Smooth muscle cell (in vitro differentiated cells): ENCODE measurements around the gene SLCO3A1. TPM values are rescaled to one million over a fixed set of nuclear protein-coding genes. Genes with fewer than 3 reads are reported as not detected.

Experiments
- DNase-seq: peaks from one replicate; lab custom pipeline; 2025; ENCODE audit not compliant: unreplicated experiment; lab: John Stamatoyannopoulos, UW
- H2AFZ ChIP-seq: fragments of 200-600 bp; sonication (generic); 2 replicates; pipeline ENCODE4 v1.6.0; 2016; ENCODE audit warnings: antibody characterized with exemption, low read depth, mild to moderate bottlenecking
- H3F3A ChIP-seq: fragments of 200-600 bp; sonication (generic); 2 replicates; pipeline ENCODE4 v1.6.0; 2017; ENCODE audit warnings: antibody characterized with exemption, low read depth
- H3K27ac ChIP-seq: fragments of 200-600 bp; sonication (generic); 2 replicates; pipeline ENCODE4 v1.5.1; 2016; ENCODE audit warnings: low read depth, mild to moderate bottlenecking
- H3K27me3 ChIP-seq: fragments of 200-600 bp; sonication (generic); 2 replicates; pipeline ENCODE4 v1.6.1; 2016; ENCODE audit warnings: low read depth, mild to moderate bottlenecking
- H3K36me3 ChIP-seq: fragments of 200-600 bp; sonication (generic); 2 replicates; pipeline ENCODE4 v1.5.1; 2016; ENCODE audit warnings: low read depth
- H3K4me1 ChIP-seq: fragments of 200-600 bp; sonication (generic); 2 replicates; pipeline ENCODE4 v1.5.1; 2016; ENCODE audit warnings: low read depth
- H3K4me2 ChIP-seq: fragments of 200-600 bp; sonication (generic); 2 replicates; pipeline ENCODE4 v1.6.0; 2016; ENCODE audit warnings: mild to moderate bottlenecking
- H3K4me3 ChIP-seq: fragments of 200-600 bp; sonication (generic); 2 replicates; pipeline ENCODE4 v1.5.1; 2016; ENCODE audit warnings: mild to moderate bottlenecking
- H3K79me2 ChIP-seq: fragments of 200-600 bp; sonication (generic); 2 replicates; pipeline ENCODE4 v1.6.0; 2016; ENCODE audit warnings: low read depth, mild to moderate bottlenecking
- H3K9ac ChIP-seq: fragments of 200-600 bp; sonication (generic); 2 replicates; pipeline ENCODE4 v1.6.0; 2016; ENCODE audit warnings: low read depth
- H3K9me3 ChIP-seq: fragments of 200-600 bp; sonication (generic); replicated peaks from 2 replicates; pipeline ENCODE4 v1.5.1; 2016; ENCODE audit warnings: low read depth
- H4K20me1 ChIP-seq: fragments of 200-600 bp; sonication (generic); 2 replicates; pipeline ENCODE4 v1.6.0; 2016; ENCODE audit warnings: low read depth
- WGBS: methylation state at CpG from one replicate; pipeline ENCODE4 v1.1.7; 2016; ENCODE audit warnings: low lambda C conversion rate; 5-methylcytosine and 5-hydroxymethylcytosine counted together
- polyA plus RNA-seq: library from polyadenylated mRNA; unstranded; fragments of >200 nt; fragmentation: Nextera tagmentation; extraction: Ambion mirVana; gene quantifications from 2 replicates; pipeline ENCODE4 v1.2.1, GENCODE V29; 2016
- total RNA-seq: library from RNA; depleted of rRNA; stranded (reverse); fragments of >200 nt; gene quantifications from 2 replicates; pipeline ENCODE4 v1.2.3, GENCODE V29; 2014
- TF ChIP-seq, protein P1 (sequence below): fragments of 200-600 bp; sonication (generic); IDR thresholded peaks from 2 replicates; pipeline ENCODE4 v1.5.1; 2017; ENCODE audit warnings: borderline replicate concordance, mild to moderate bottlenecking, antibody characterized with exemption; ENCODE audit not compliant: insufficient read depth, poor library complexity, severe bottlenecking

Gene SLCO3A1
- total and polyA plus RNA-seq, 2 experiments from 2014 or later: 1.3 to 12.6 TPM

GRCh38 chr15:92158426-92158825 is 304.9 kb downstream of the SLCO3A1 start:
- Histone ChIP-seq H2AFZ (no peak overlapping the region), H4K20me1 (no peaks in the 10 kb centered on the region), H3K4me3 (no peak overlapping the region), H3K9me3 (no peaks in the 10 kb centered on the region), H3K36me3 (no peaks in the 10 kb centered on the region), H3K9ac (no peak overlapping the region), H3F3A (no peaks in the 10 kb centered on the region), H3K79me2 (no peaks in the 10 kb centered on the region), H3K27ac (peak overlapping the region; percentile 53), H3K4me2 (no peak overlapping the region), H3K4me1 (peaks cover 17% of the 10 kb centered on the region), H3K27me3 (no peaks in the 10 kb centered on the region)
- TF ChIP-seq, protein P1, sequence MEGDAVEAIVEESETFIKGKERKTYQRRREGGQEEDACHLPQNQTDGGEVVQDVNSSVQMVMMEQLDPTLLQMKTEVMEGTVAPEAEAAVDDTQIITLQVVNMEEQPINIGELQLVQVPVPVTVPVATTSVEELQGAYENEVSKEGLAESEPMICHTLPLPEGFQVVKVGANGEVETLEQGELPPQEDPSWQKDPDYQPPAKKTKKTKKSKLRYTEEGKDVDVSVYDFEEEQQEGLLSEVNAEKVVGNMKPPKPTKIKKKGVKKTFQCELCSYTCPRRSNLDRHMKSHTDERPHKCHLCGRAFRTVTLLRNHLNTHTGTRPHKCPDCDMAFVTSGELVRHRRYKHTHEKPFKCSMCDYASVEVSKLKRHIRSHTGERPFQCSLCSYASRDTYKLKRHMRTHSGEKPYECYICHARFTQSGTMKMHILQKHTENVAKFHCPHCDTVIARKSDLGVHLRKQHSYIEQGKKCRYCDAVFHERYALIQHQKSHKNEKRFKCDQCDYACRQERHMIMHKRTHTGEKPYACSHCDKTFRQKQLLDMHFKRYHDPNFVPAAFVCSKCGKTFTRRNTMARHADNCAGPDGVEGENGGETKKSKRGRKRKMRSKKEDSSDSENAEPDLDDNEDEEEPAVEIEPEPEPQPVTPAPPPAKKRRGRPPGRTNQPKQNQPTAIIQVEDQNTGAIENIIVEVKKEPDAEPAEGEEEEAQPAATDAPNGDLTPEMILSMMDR: no peak
- no peak for DNase-seq
- WGBS: 26% methylated on average over 6 of the region's 6 CpGs

DNA sequence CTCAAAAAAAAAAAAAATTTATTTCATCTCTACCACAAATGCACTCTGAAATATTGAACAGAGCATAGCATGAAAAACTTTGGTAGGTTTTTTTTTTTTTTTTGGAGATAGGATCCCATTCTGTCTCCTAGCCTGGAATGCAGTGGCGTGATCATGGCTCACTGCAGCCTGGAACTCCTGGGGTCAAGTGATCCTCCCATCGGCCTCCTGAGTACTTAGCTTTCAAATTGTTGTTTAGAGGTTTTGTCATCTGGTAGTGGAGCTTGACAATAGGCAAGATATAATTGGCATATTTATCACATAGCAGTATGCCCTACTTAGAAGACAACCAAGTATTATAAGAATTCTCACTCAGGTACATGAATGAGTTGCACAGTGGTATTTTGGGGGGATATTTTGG is 306.0 kb downstream of the SLCO3A1 start:
- Histone ChIP-seq H3K79me2 (no peaks in the 10 kb centered on the region), H3K9me3 (no peaks in the 10 kb centered on the region), H3K4me3 (no peak overlapping the region), H3K9ac (no peak overlapping the region), H3F3A (no peaks in the 10 kb centered on the region), H3K36me3 (no peaks in the 10 kb centered on the region), H3K27me3 (no peaks in the 10 kb centered on the region), H3K27ac (no peak overlapping the region), H2AFZ (no peak overlapping the region), H3K4me1 (peaks cover 27% of the 10 kb centered on the region), H4K20me1 (no peaks in the 10 kb centered on the region), H3K4me2 (no peak overlapping the region)
- DNase-seq: no peak
- TF ChIP-seq, protein P1: no peak
- WGBS: 91% methylated on average over 2 of the region's 2 CpGs

DNA sequence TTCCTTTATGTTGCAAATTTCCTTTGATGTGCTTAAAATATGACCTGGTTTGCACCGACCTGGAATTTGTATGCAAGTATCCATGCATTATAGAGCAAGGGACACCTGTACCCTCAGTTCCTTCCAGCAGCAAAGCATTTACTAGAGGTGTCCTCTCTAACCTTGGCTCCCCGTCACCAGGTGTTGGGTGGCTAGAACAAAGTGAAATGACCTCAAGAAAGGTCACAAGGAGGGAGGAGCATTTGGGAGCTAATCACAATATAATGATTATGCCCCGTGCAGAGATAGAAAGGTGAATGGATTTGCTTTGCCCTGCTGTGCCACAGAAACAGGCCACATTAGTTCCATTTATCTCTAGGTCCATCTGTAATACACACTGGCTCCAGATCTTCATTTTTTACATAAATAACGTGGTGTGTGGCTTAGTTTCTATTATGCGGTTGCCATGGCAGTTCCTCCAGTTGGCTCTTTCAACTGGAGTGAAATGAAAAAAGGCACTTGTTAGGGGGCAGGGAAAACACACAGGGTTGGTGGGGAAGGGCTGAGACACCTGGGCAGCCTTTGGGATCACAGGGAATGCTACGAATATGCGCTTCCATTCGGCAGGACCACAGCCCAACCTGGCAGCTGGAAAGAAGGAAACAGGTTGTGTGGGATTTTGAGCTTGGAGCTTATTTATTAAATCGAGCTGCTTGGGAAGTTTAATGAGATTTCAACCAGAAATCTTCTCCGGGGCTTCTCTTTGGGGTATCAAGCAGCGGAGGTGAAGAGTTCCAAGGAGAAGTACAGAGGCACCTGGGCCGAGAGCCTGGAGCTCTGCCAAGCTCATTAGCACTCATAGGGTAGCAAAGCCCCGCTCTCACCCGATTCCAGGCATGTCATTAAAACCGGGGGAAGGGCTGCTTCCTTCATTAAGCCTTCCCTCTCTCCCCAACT is 306.7 kb downstream of the SLCO3A1 start:
- WGBS: 62% methylated on average over 15 of the region's 15 CpGs
- Histone ChIP-seq H2AFZ (no peak overlapping the region), H3K9ac (no peak overlapping the region), H3K27ac (no peak overlapping the region), H3K27me3 (no peaks in the 10 kb centered on the region), H3K4me3 (no peak overlapping the region), H3K9me3 (no peaks in the 10 kb centered on the region), H3K79me2 (no peaks in the 10 kb centered on the region), H3K36me3 (no peaks in the 10 kb centered on the region), H3F3A (no peaks in the 10 kb centered on the region), H3K4me2 (no peak overlapping the region), H3K4me1 (peaks cover 33% of the 10 kb centered on the region), H4K20me1 (no peaks in the 10 kb centered on the region)
- DNase-seq: no peak
- TF ChIP-seq, protein P1: no peak
